ENCODE data around the gene TMEM179B.
A peak's percentile ranks its signal among the peaks of the same experiment; 100 is the strongest.
"Not testable (repeated sequence)": the region's sequence is repeated elsewhere in the genome, so short reads cannot be mapped to it uniquely, and the experiment has no call there.

The TMEM179B gene

GRCh38 chr11:62789576-62789975 lies 2.4 kb downstream of the TMEM179B start:
- no peak for DNase-seq

- peak; percentile 91 for DNase-seq
Measured at GRCh38 chr11:62791501-62792201, 4.4 kb downstream of the TMEM179B start, which contains the start of gene TMEM223. TSS of gene TMEM223 (minus strand) at chr11:62792006. CDS start at chr11:62791994, 12 bp downstream.

- no peak for DNase-seq
Measured at GRCh38 chr11:62792202-62792575, 5.0 kb downstream of the TMEM179B start.

- DNase-seq, result no peak
Measured at GRCh38 chr11:62794201-62794775, 7.1 kb downstream of the TMEM179B start.

GRCh38 chr11:62796281-62796680 lies 9.1 kb downstream of the TMEM179B start:
- DNase-seq, result no peak

- no peak for DNase-seq
Measured at GRCh38 chr11:62799486-62799885, 12.3 kb downstream of the TMEM179B start.

- DNase-seq, result no peak
Measured at GRCh38 chr11:62801071-62801470, 13.9 kb downstream of the TMEM179B start.

- no peak for DNase-seq
Measured at GRCh38 chr11:62804310-62805075, 17.3 kb downstream of the TMEM179B start.

- DNase-seq, result peak; percentile 99
Measured at GRCh38 chr11:62805076-62805892, 18.1 kb downstream of the TMEM179B start, which contains the start of gene NXF1. TSS of gene NXF1 (minus strand) at chr11:62805440. CDS start at chr11:62805356, 84 bp downstream.

GRCh38 chr11:62805961-62806441 lies 18.8 kb downstream of the TMEM179B start:
- DNase-seq, result no peak

- no peak for DNase-seq
Measured at GRCh38 chr11:62806611-62807121, 19.5 kb downstream of the TMEM179B start.

GRCh38 chr11:62810748-62811147 lies 23.5 kb downstream of the TMEM179B start:
- DNase-seq, result no peak

GRCh38 chr11:62811659-62812058 lies 24.5 kb downstream of the TMEM179B start:
- DNase-seq, result no peak

- no peak for DNase-seq
Measured at GRCh38 chr11:62816557-62816956, 29.4 kb downstream of the TMEM179B start.

- DNase-seq, result no peak
Measured at GRCh38 chr11:62817129-62817528, 29.9 kb downstream of the TMEM179B start.

GRCh38 chr11:62823677-62824076 lies 36.5 kb downstream of the TMEM179B start:
- no peak for DNase-seq

GRCh38 chr11:62828130-62828529 lies 40.9 kb downstream of the TMEM179B start:
- DNase-seq, result not testable (repeated sequence)

GRCh38 chr11:62830904-62831519 lies 43.8 kb downstream of the TMEM179B start:
- no peak for DNase-seq

GRCh38 chr11:62831520-62832335 lies 44.5 kb downstream of the TMEM179B start, which contains the start of gene STX5:
TSS of gene STX5 (minus strand) at chr11:62832051. CDS start at chr11:62831243, 808 bp downstream.
- DNase-seq, result peak; percentile 99

GRCh38 chr11:62832336-62833234 lies 45.4 kb downstream of the TMEM179B start, which contains the start of gene TEX54:
TSS of gene TEX54 (minus strand) at chr11:62832841.
- no peak for DNase-seq
